IMR-90 (cell line): ENCODE measurements around the gene DOCK9. TPM values are rescaled to one million over a fixed set of nuclear protein-coding genes. Genes with fewer than 3 reads are reported as not detected.

Experiments used
- ATAC-seq: fragments of 200-7000 bp; cut with Tn5 transposase; 2 replicates; pipeline ENCODE4 v1.9.1; 2020; ENCODE audit warnings: low read depth, mild to moderate bottlenecking, moderate library complexity
- BruUV-seq: library from RNA; stranded (reverse); fragments of 400-500 nt; replicated peaks from 2 replicates; lab custom pipeline; 2021; lab: Mats Ljungman, UMichigan
- CTCF ChIA-PET: fragments of 300-600 bp; formaldehyde crosslinking; extraction: SDS; loops from one replicate; lab custom pipeline; 2021; ENCODE audit warnings: antibody characterized with exemption; lab: Yijun Ruan, JAX
- POLR2A ChIA-PET: fragments of 300-600 bp; sonication (Branson Sonifier 250); formaldehyde crosslinking; loops from one replicate; lab custom pipeline; 2022; ENCODE audit warnings: antibody characterized with exemption; ENCODE audit not compliant: unreplicated experiment; lab: Charles Lee
- DNase-seq: peaks from one replicate; pipeline ENCODE4 v3.0.0; 2013
- H2AFZ ChIP-seq: replicated peaks from 2 replicates; pipeline ENCODE3; 2013; ENCODE audit warnings: low read length, mild to moderate bottlenecking; ENCODE audit not compliant: poor library complexity
- H2AK5ac ChIP-seq: 2 replicates; pipeline ENCODE4 v1.6.1; 2013; ENCODE audit warnings: low read depth, low read length, inconsistent platforms
- H2AK9ac ChIP-seq: replicated peaks from 2 replicates; pipeline ENCODE3; 2013; ENCODE audit warnings: mild to moderate bottlenecking, low read depth, low read length, moderate library complexity; ENCODE audit not compliant: poor library complexity
- H2BK120ac ChIP-seq: 2 replicates; pipeline ENCODE4 v1.6.1; 2013; ENCODE audit warnings: low read depth, low read length, inconsistent platforms
- H2BK15ac ChIP-seq: 3 replicates; pipeline ENCODE4 v1.6.1; 2013; ENCODE audit warnings: low read depth, low read length, inconsistent platforms
- H2BK20ac ChIP-seq: 2 replicates; pipeline ENCODE4 v1.6.1; 2013; ENCODE audit warnings: low read depth, mild to moderate bottlenecking, inconsistent platforms, low read length, moderate library complexity
- H2BK5ac ChIP-seq: 2 replicates; pipeline ENCODE4 v1.6.1; 2013; ENCODE audit warnings: mild to moderate bottlenecking, low read depth, low read length, inconsistent platforms; ENCODE audit not compliant: poor library complexity, severe bottlenecking
- H3K14ac ChIP-seq: replicated peaks from 2 replicates; pipeline ENCODE4 v1.6.1; 2013; ENCODE audit warnings: low read depth, low read length, inconsistent platforms
- H3K18ac ChIP-seq: 2 replicates; pipeline ENCODE4 v1.6.1; 2013; ENCODE audit warnings: low read depth, low read length, control low read depth
- H3K23ac ChIP-seq: 2 replicates; pipeline ENCODE4 v1.6.1; 2013; ENCODE audit warnings: low read depth, low read length, inconsistent platforms
- H3K27ac ChIP-seq: 2 replicates; pipeline ENCODE4 v1.5.1; 2013; ENCODE audit warnings: mild to moderate bottlenecking, control low read depth, low read length; ENCODE audit not compliant: insufficient read depth
- H3K27me3 ChIP-seq: 2 replicates; pipeline ENCODE4 v1.6.1; 2013; ENCODE audit warnings: low read length; ENCODE audit not compliant: control insufficient read depth, insufficient read depth
- H3K36me3 ChIP-seq: 2 replicates; pipeline ENCODE4 v1.6.1; 2013; ENCODE audit warnings: low read length, mixed read lengths; ENCODE audit not compliant: control insufficient read depth, insufficient read depth
- H3K4ac ChIP-seq: 2 replicates; pipeline ENCODE4 v1.6.1; 2013; ENCODE audit warnings: low read depth, low read length, inconsistent platforms
- H3K4me1 ChIP-seq: 2 replicates; pipeline ENCODE4 v1.6.1; 2013; ENCODE audit warnings: low read length, mixed read lengths; ENCODE audit not compliant: control insufficient read depth, insufficient read depth
- H3K4me2 ChIP-seq: 2 replicates; pipeline ENCODE4 v1.6.1; 2013; ENCODE audit warnings: low read depth, mild to moderate bottlenecking, control low read depth, low read length, moderate library complexity
- H3K4me3 ChIP-seq: 2 replicates; pipeline ENCODE4 v1.5.1; 2013; ENCODE audit warnings: low read depth, mild to moderate bottlenecking, control low read depth, low read length, moderate library complexity; ENCODE audit not compliant: insufficient read depth
- H3K56ac ChIP-seq: 2 replicates; pipeline ENCODE4 v1.6.1; 2013; ENCODE audit warnings: low read length, inconsistent platforms; ENCODE audit not compliant: insufficient read depth; ENCODE audit errors: extremely low read depth
- H3K79me1 ChIP-seq, 2 experiments: 2 replicates each; pipeline ENCODE4 v1.6.1; 2013; ENCODE audit warnings: low read length in 2 of 2, inconsistent platforms in 1 of 2, low read depth in 1 of 2
- H3K9ac ChIP-seq: 2 replicates; pipeline ENCODE4 v1.6.1; 2013; ENCODE audit warnings: low read depth, low read length, control low read depth
- H3K9me1 ChIP-seq: 2 replicates; pipeline ENCODE4 v1.6.1; 2013; ENCODE audit warnings: low read length, inconsistent platforms; ENCODE audit not compliant: insufficient read depth
- H3K9me3 ChIP-seq: 2 replicates; pipeline ENCODE4 v1.6.1; 2013; ENCODE audit warnings: low read length; ENCODE audit not compliant: control insufficient read depth, insufficient read depth
- H4K20me1 ChIP-seq: 2 replicates; pipeline ENCODE4 v1.6.1; 2013; ENCODE audit warnings: low read length, inconsistent platforms; ENCODE audit not compliant: insufficient read depth
- H4K5ac ChIP-seq: 2 replicates; pipeline ENCODE4 v1.6.1; 2013; ENCODE audit warnings: mild to moderate bottlenecking, low read depth, low read length, control low read depth
- H4K8ac ChIP-seq, 2 experiments: 2 replicates each; pipeline ENCODE4 v1.6.1; 2013; ENCODE audit warnings: low read depth in 2 of 2, low read length in 2 of 2, control low read depth in 1 of 2, inconsistent platforms in 1 of 2
- H4K91ac ChIP-seq: 2 replicates; pipeline ENCODE4 v1.6.1; 2013; ENCODE audit warnings: low read depth, low read length, inconsistent platforms; ENCODE audit not compliant: insufficient read depth
- BHLHE40 ChIP-seq: fragments of 150-350 bp; IDR thresholded peaks from 2 replicates; pipeline ENCODE4 v1.6.1; 2016; ENCODE audit warnings: mild to moderate bottlenecking, low read depth, low read length
- CTCF ChIP-seq: conservative IDR thresholded peaks from 2 replicates; pipeline ENCODE4 v1.5.1; 2012; ENCODE audit warnings: mild to moderate bottlenecking, low read depth, low read length, improper control_type of control experiment
- FOS ChIP-seq: fragments of 150-350 bp; IDR thresholded peaks from 2 replicates; pipeline ENCODE4 v1.6.1; 2016; ENCODE audit warnings: low read depth, low read length
- MAFK ChIP-seq: IDR thresholded peaks from 2 replicates; pipeline ENCODE4 v1.6.1; 2012; ENCODE audit warnings: low read depth, low read length, improper control_type of control experiment
- MAZ ChIP-seq: IDR thresholded peaks from 2 replicates; pipeline ENCODE4 v1.6.1; 2012; ENCODE audit warnings: low read depth, mild to moderate bottlenecking, low read length, improper control_type of control experiment, moderate library complexity, borderline replicate concordance
- MXI1 ChIP-seq: IDR thresholded peaks from 2 replicates; pipeline ENCODE4 v1.6.1; 2012; ENCODE audit warnings: low read depth, mild to moderate bottlenecking, low read length, moderate library complexity, borderline replicate concordance
- NFE2L2 ChIP-seq: fragments of 150-350 bp; IDR thresholded peaks from 2 replicates; pipeline ENCODE4 v1.6.1; 2016; ENCODE audit warnings: low read depth, mild to moderate bottlenecking, low read length
- RAD21 ChIP-seq: IDR thresholded peaks from 2 replicates; pipeline ENCODE4 v1.6.1; 2012; ENCODE audit warnings: low read length, improper control_type of control experiment
- RCOR1 ChIP-seq: IDR thresholded peaks from 2 replicates; pipeline ENCODE4 v1.6.1; 2012; ENCODE audit warnings: mild to moderate bottlenecking, low read length, improper control_type of control experiment; ENCODE audit not compliant: insufficient replicate concordance
- SMC3 ChIP-seq: fragments of 150-350 bp; IDR thresholded peaks from 2 replicates; pipeline ENCODE4 v1.6.1; 2016; ENCODE audit warnings: low read depth, mild to moderate bottlenecking, antibody characterized with exemption, low read length, moderate library complexity
- USF2 ChIP-seq: fragments of 150-350 bp; IDR thresholded peaks from 2 replicates; pipeline ENCODE4 v1.6.1; 2017; ENCODE audit warnings: mild to moderate bottlenecking, antibody characterized with exemption, low read length, low read depth
- WGBS, 2 experiments: methylation state at CpG; one replicate each; pipeline versions ENCODE4 v1.1.5 to v1.1.7; 2013; ENCODE audit warnings: missing lambda C conversion rate in 2 of 2; ENCODE audit not compliant: insufficient read length in 1 of 2; ENCODE audit errors: extremely low coverage in 2 of 2; 5-methylcytosine and 5-hydroxymethylcytosine counted together
- dilution Hi-C: fragments of 300-500 bp; cut with HindIII; formaldehyde crosslinking; loops from one replicate; pipeline ENCODE4 v1.14.3; 2018; ENCODE audit warnings: low sequenced_read_pairs; ENCODE audit not compliant: unreplicated experiment
- in situ Hi-C: fragments of 300-500 bp; cut with MboI; formaldehyde crosslinking; loops from 3 replicates; pipeline ENCODE4 v1.14.3; 2019; ENCODE audit warnings: low sequenced_read_pairs, inconsistent platforms, mixed read lengths
- intact Hi-C: fragments of 100-400 bp; cut with micrococcal nuclease; formaldehyde crosslinking; loops from 2 replicates; pipeline ENCODE4 v1.10.0; 2022
- polyA plus RNA-seq, 3 experiments: library from polyadenylated mRNA; depleted of rRNA; stranded (reverse); fragments of >200 nt; gene quantifications; 2 replicates each; pipeline ENCODE4 v1.2.3, GENCODE V29; 2012; ENCODE audit warnings: low replicate concordance in 1 of 3
- total RNA-seq: library from RNA; depleted of rRNA; stranded (reverse); fragments of >200 nt; gene quantifications from 2 replicates; pipeline ENCODE4 v1.2.3, GENCODE V29; 2012

Gene DOCK9
- total and polyA plus RNA-seq, 2 of the 4 experiments (the other 2 are of a cell fraction): 4.8 to 7.2 TPM

GRCh38 chr13:98778749-98779148 is 199.1 kb downstream of the DOCK9 start:
- no peak for ATAC-seq
- Histone ChIP-seq H2BK120ac (no peak overlapping the region), H3K36me3 (no peaks in the 10 kb centered on the region), H2BK15ac (no peak overlapping the region), H4K8ac (no peak overlapping the region), H2AK9ac (no peak overlapping the region), H3K9me1 (no peaks in the 10 kb centered on the region; the same call in none of the 2 replicates), H3K27ac (no peak overlapping the region), H2AFZ (peak overlapping the region; percentile 33), H3K14ac (no peak overlapping the region), H2BK5ac (no peak overlapping the region), H3K4ac (no peak overlapping the region), H4K5ac (no peak overlapping the region), H3K56ac (no peak overlapping the region), H3K9me3 (no peaks in the 10 kb centered on the region; the same call in 1 of the 2 replicates), H4K91ac (no peak overlapping the region), H2BK20ac (no peak overlapping the region), H3K79me1 (no peaks in the 10 kb centered on the region), H3K4me1 (peaks cover 2% of the 10 kb centered on the region), H2AK5ac (no peak overlapping the region), H3K23ac (no peak overlapping the region), H3K18ac (no peak overlapping the region), H3K27me3 (peaks cover 12% of the 10 kb centered on the region), H3K4me2 (no peak overlapping the region), H4K20me1 (no peaks in the 10 kb centered on the region), H3K9ac (no peak overlapping the region), H3K4me3 (no peak overlapping the region)
- dilution Hi-C loops (no loop called here), in situ Hi-C loops (no loop called here), intact Hi-C loops (no loop called here)
- WGBS, 2 experiments: no CpG with 5 or more reads among the region's 8 CpGs
- POLR2A ChIA-PET: no interaction called here
- CTCF ChIA-PET: no interaction called here
- BruUV-seq: no TSS peak
- DNase-seq: no peak
- TF ChIP-seq CTCF: no peak
- TF ChIP-seq MXI1: no peak
- TF ChIP-seq SMC3: no peak
- TF ChIP-seq RCOR1: no peak
- TF ChIP-seq RAD21: no peak
- TF ChIP-seq FOS: no peak
- no peak for TF ChIP-seq MAZ
- no peak for TF ChIP-seq BHLHE40
- no peak for TF ChIP-seq USF2
- no peak for TF ChIP-seq MAFK
- no peak for TF ChIP-seq NFE2L2
